C4-2B (cell line): ENCODE results near the gene RAB40C.

Experiments
- ZFX ChIP-seq: fragments of 450-650 bp; IDR thresholded peaks from 2 replicates; pipeline ENCODE4 v1.6.1; 2017
- TF ChIP-seq, protein P1 (sequence below): fragments of 450-650 bp; conservative IDR thresholded peaks from 2 replicates; pipeline ENCODE4 v1.5.1; 2017; ENCODE audit warnings: mild to moderate bottlenecking

DNA sequence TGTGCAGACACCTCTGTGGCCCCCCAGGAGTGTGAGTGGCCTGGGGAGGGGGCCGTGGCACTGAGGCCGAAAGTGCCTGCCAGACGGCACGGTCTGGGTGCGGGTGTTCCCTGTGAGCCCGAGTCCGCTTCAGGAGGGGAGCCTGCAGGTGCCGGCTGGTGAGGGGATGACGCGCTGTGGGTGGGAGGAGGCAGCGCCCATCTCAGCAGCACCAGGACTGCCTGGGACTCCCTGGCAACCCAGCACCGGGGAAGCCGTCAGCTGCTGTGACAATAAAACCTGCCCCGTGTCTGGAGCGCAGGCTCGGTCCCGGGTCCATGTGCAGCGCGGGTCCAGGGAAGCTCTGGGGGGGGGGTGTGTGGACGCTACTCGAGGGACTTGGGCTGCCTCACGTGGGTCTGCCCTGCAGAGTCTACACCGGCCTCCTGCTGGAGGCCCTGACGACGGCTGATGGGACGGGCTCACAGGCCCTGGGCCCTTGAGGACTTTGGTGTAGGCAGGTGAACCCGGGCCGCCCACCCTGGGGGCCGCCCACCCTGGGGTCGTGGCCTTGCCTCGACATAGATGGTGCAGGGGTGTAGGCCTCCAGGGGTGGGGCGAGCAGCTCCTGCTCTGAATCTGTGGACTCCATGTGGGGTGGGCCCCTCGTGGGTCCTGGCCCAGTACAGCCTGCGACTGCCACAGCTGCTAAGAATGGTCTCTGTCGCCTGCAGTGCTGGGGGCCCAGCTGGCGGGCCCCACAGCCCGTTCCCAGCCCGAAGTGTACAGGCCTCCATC is 5.9 kb upstream of the RAB40C start:
- TF ChIP-seq, protein P1, sequence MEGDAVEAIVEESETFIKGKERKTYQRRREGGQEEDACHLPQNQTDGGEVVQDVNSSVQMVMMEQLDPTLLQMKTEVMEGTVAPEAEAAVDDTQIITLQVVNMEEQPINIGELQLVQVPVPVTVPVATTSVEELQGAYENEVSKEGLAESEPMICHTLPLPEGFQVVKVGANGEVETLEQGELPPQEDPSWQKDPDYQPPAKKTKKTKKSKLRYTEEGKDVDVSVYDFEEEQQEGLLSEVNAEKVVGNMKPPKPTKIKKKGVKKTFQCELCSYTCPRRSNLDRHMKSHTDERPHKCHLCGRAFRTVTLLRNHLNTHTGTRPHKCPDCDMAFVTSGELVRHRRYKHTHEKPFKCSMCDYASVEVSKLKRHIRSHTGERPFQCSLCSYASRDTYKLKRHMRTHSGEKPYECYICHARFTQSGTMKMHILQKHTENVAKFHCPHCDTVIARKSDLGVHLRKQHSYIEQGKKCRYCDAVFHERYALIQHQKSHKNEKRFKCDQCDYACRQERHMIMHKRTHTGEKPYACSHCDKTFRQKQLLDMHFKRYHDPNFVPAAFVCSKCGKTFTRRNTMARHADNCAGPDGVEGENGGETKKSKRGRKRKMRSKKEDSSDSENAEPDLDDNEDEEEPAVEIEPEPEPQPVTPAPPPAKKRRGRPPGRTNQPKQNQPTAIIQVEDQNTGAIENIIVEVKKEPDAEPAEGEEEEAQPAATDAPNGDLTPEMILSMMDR = no peak
- TF ChIP-seq ZFX = no peak
